Inflammatory macrophage treated with lipopolysaccharide for 1 hour (primary cell): Measurements from ENCODE around the gene MEF2C.

ENCODE experiments used
- DNase-seq, 2 donors: peaks; one replicate each; pipeline ENCODE4 v3.0.0-alpha.2; 2020 to 2022

MEF2C gene

GRCh38 chr5:88888291-88888690 lies 5.3 kb upstream of the MEF2C start:
- DNase-seq, result no peak

DNA sequence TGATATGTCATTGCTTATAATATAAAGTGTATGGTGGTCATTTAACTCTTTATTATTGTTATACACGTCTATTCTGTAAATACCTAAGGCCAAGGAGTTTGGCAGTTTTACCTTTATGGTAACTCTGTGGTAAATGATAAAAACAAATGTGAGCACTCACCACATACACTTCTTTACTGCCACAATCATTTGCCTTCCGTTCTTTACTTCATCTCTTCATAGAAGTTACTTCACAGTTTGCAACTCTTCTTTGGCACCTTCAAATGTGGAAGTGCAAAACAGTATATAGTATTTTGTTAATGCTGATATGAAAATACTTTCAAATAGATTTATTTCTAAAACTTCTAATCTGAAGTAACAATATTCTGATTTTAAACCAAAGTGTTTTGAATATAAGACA lies 4.4 kb upstream of the MEF2C start:
- no peak for DNase-seq

GRCh38 chr5:88886746-88887341 lies 3.9 kb upstream of the MEF2C start:
- DNase-seq, result peak in 1 of 2 donors; percentile 31

- DNase-seq, result peak in 1 of 2 donors; percentile 19
These were observed 3.3 kb upstream of the MEF2C start for GRCh38 chr5:88886252-88886651.

DNA sequence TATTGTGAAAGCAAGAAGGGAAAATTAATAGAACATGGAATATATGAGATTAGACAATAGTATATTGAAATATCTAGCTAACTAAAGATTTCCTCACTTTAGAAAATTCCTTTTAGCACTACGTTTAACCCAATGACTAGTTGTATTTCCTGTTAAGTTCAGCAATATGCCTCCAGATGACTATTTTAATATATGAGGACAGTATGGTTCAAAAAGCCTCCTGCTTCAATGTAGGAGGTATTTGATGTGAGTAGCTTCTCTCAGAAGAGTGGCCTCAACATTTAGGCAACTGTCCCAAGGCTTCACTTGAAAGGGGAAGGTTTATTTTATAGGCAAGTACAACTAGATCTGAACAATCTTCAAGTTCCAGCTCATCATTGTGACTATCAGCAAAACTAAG lies 2.0 kb upstream of the MEF2C start:
- DNase-seq, result peak; percentile 60 to 62

GRCh38 chr5:88884608-88884877 lies 1.6 kb upstream of the MEF2C start:
- DNase-seq, result no peak

DNA sequence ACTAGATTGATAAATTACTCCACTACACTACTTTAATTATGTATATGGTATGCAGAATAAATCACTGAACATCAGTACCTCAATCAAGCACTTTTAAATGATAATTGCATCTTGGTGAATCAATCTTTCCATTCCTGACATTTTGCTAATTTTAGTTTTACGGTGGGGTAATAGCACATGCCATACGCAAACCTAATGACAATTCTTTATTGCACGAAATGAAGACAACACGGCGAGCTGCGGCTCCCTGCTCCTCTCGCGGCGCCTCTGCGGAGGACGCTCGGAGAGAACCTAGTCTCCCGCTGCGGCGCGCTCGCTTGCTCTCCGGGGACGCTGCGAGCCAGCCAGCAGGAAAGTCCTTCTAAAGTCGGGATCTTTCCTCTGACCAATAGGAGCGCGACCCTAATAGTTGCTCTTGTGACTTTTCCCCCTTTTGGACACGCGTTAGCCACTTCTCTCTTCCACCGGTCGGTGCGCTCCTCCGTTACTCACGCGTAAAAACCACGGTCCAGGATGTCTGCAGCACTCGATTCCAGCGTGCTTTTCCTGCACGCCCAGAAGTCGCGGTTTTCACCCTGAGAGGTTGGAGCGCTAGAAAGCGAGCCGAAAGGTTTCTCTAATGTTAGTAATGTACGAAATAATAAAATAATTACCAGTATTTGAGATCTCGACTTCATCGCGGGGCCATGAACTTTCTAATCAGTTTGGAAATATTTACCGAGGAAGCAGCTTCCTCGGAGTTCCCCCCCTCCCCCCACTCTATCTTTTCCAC lies 1.0 kb upstream of the MEF2C start:
- DNase-seq, result peak; percentile 31 to 63

GRCh38 chr5:88882276-88883038 lies 527 bp downstream of the MEF2C start:
- DNase-seq, result peak in 1 of 2 donors; percentile 42

GRCh38 chr5:88881571-88881971 lies 1.4 kb downstream of the MEF2C start:
- DNase-seq, result peak; percentile 63 to 72

- peak; percentile 52 to 67 for DNase-seq
These were observed 2.8 kb downstream of the MEF2C start for GRCh38 chr5:88880201-88880600.

- DNase-seq, result peak in 1 of 2 donors; percentile 18
These were observed 3.3 kb downstream of the MEF2C start for GRCh38 chr5:88879724-88880123.

DNA sequence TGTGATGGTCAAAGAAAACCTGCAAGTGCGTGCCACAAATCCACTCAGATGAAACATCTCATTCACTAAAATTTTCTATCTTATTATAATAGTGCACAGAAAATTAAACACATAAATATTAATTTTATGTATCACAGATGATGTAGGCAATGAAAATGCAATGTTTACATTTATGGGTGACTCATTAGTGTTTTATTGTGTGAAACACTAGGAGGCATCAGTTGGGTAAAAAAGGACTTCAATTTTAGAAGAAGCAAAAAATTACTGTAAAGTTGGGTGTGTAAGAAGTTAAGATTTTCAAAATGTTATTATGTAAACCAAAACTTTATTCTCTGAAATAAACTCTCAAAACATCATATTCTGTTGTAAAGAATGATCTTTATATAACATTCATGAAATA lies 4.0 kb downstream of the MEF2C start:
- DNase-seq, result peak in 1 of 2 donors; percentile 35

GRCh38 chr5:88877826-88878225 lies 5.2 kb downstream of the MEF2C start:
- DNase-seq, result no peak

- no peak for DNase-seq
These were observed 6.3 kb downstream of the MEF2C start for GRCh38 chr5:88876714-88877113.

DNA sequence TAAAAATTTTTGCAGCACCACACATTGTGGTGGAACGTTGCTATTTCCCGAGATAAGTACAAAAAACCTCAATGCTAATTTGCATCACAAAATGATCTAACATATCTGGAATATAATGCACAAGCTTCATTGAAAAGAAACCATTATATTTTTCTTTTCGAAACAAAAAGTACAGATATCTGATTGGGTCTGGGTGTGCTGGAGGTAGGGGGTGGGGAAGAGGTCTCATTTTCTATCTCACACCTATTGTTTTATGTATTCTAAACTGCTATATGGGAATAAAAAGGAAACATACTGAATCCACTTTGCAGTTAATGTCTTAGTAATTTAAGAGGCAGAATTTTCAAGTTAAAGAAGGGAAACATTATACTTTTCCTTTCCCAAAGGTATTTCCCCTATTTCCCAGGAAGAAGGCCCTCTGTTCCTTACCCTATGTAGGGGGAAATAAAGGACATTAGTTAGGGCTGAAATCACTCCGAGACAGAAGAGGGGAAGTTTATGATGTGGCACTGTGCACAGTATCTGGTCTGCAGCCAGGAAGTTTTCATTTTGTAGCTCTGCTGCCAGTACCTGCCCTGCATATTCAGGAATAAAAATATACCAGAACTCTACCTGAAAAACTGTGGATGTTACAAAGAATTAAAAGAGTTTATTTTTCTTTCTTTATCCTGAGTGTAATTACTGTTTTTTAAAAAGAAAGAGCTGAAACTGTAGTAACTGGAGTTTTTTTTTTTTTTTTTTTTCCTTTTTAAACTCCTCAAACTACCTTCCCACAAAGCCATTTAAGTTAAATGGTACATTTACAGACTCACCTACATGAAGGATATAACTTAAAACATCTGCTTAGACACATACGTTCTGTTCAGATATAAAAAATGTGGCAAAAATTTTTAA lies 7.4 kb downstream of the MEF2C start:
- peak; percentile 27 to 41 for DNase-seq

GRCh38 chr5:88873447-88873846 lies 9.5 kb downstream of the MEF2C start:
- no peak for DNase-seq

DNA sequence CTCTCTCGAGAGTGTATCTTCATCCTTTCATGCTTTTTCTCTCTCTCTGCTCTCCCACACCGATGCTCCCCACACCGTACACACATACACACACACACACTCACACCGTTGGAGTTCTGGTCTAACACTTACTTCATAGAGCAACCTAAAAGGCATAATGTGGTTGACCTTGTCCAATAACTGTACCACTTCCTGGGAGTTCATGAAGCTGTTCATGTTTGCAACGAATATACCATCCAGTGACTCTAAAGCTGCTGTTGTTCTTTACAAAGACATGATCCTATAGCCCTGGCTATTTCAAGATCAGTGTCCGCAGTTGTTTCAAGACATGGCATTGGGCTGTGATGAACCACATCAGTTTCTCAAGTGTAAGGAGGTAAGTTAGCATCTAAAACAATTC lies 10.0 kb downstream of the MEF2C start:
- DNase-seq, result no peak

GRCh38 chr5:88870285-88870684 lies 12.7 kb downstream of the MEF2C start:
- no peak for DNase-seq

DNA sequence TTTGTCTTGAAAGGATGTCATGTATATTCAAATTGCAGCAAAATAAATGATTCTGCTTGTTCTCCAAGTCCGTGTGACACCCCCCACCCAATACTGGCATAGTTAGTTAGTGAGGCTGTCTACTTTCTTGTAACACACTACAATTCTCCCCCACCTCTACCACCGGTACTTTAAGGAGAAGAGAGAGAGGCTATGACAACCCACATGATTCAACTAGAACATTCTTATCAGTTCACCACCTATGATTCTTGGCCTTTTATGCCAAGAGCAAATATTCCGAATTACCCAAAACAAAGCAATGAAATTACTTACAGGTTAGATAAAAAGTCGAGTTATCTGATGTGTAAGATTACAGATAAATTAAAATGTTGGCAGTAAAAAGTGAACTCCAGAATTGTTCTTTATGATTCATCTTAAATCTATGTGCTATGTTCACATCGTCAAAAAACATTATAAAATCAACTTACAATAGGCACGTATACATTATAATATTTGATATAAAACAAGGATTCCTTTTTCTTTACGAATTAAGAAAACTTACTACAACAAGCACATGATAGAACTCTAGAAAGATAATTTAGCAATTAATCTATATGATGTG lies 14.4 kb downstream of the MEF2C start:
- DNase-seq, result no peak

- DNase-seq, result no peak
These were observed 15.3 kb downstream of the MEF2C start for GRCh38 chr5:88867638-88868037.

- no peak for DNase-seq
These were observed 19.5 kb downstream of the MEF2C start for GRCh38 chr5:88863523-88863922.

DNA sequence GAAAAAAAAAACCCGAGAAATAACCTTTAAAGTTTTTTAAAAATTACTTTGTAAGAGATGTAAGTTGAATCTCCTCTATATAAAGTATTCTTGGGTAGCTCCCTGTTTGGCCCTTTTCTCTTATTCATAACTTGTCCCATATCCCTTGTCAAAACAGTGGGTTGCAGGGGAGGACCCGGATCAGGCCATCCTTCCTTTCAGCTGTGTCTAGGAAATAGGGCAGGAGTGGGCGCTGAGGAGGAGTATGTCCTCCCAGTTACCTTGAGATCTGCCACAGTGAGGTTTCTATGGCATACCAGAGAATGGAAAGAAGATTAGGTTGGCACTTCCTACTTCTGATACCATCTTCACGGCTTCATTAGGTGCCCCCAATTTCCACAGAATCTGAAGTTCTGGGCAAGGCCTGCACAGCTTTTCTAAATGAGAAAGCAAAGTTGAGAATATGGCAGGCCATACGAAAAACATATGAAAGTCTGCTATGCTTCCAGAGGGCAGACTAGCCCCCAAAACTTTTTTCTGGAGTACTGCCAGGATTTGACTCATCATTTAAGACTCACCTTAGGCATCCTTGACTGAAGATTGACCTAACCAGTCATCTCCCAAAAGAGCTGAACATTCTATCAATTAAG lies 20.3 kb downstream of the MEF2C start:
- no peak for DNase-seq
